ENCODE results near the gene ZP3. TPM values are rescaled to one million over a fixed set of nuclear protein-coding genes. Genes with fewer than 3 reads are reported as not detected.

Gene ZP3
- total and polyA plus RNA-seq, 2 of the 8 experiments (the other 6 are each of a cell fraction or from before 2014, with no cell fraction given): 1.5 to 2.4 TPM

GRCh38 chr7:76392531-76393115 lies 32.1 kb upstream of the ZP3 start:
- Histone ChIP-seq H2BK120ac (replicated peaks; ENCODE audit: low read depth, low read length) (no peak overlapping the region), H3K36me3 (ENCODE audit: control insufficient read depth in 2 of 4, insufficient read depth in 4 of 4, low read length in 3 of 4) (no peaks in the 10 kb centered on the region), H3K23ac (ENCODE audit: insufficient read length) (no peak overlapping the region), H3K14ac (ENCODE audit: insufficient read length) (no peak overlapping the region), H3K9me3 (ENCODE audit: insufficient read depth in 2 of 2, low read depth in 1 of 2, low read length in 1 of 2) (no peaks in the 10 kb centered on the region), H4K20me1 (replicated peaks in 1 of 2; ENCODE audit: control insufficient read depth in 1 of 2, insufficient read depth in 2 of 2, low read length in 2 of 2) (no peaks in the 10 kb centered on the region), H3K27ac (ENCODE audit: low read depth, low read length) (no peak overlapping the region), H4K91ac (replicated peaks; ENCODE audit: insufficient read length, low read length) (no peak overlapping the region), H2AFZ (ENCODE audit: low read length) (peak overlapping the region; percentile 23; the same call in 1 of the 2 replicates), H3K4me2 (ENCODE audit: insufficient read depth in 1 of 2, low read depth in 2 of 2, low read length in 2 of 2) (peak overlapping the region; percentile 59 to 95), H4K5ac (ENCODE audit: insufficient read length, low read depth, low read length) (peak overlapping the region; percentile 75), H2BK20ac (ENCODE audit: low read length) (0 out of 2 replicates have a peak overlapping the region, but pooled peaks have one; percentile 32), H2BK5ac (ENCODE audit: low read depth, low read length) (peak overlapping the region; percentile 76), H3K18ac (ENCODE audit: extremely low read depth, low read length) (peak overlapping the region; percentile 97), H3K4me1 (replicated peaks in 1 of 4; ENCODE audit: control insufficient read depth in 3 of 4, insufficient read depth in 4 of 4, low read length in 3 of 4) (peaks cover 8 to 13% (median 10%) of the 10 kb centered on the region in 4 experiments), H4K8ac (ENCODE audit: extremely low read depth, insufficient read depth, low read length) (no peak overlapping the region), H3K23me2 (ENCODE audit: low read depth, low read length) (peaks cover 6% of the 10 kb centered on the region), H3K4ac (replicated peaks; ENCODE audit: insufficient read length, low read depth, low read length) (no peak overlapping the region), H3K4me3 (ENCODE audit: extremely low read depth in 1 of 4, insufficient read depth in 2 of 4, low read depth in 3 of 4, low read length in 4 of 4) (peak overlapping the region; percentile 17 to 72 (median 37); a peak in 5 of 8 replicates), H3K9ac (replicated peaks in 1 of 4; ENCODE audit: extremely low read depth in 1 of 4, low read depth in 3 of 4, low read length in 3 of 4) (0 out of 7 replicates have a peak overlapping the region, but pooled peaks of 1 of the 4 experiments have one; percentile 46), H2BK12ac (ENCODE audit: low read depth, low read length) (peak overlapping the region; percentile 77; the same call in 1 of the 2 replicates), H2AK5ac (ENCODE audit: low read depth, low read length) (no peak overlapping the region), H2BK15ac (ENCODE audit: low read length) (peak overlapping the region; percentile 97; the same call in 1 of the 2 replicates), H3K79me2 (ENCODE audit: control insufficient read depth in 1 of 2, insufficient read depth in 2 of 2, low read length in 2 of 2) (no peaks in the 10 kb centered on the region), H3K56ac (replicated peaks; ENCODE audit: insufficient read length, low read depth, low read length) (no peak overlapping the region), H3K79me1 (ENCODE audit: low read depth, low read length) (no peaks in the 10 kb centered on the region), H3K27me3 (replicated peaks in 1 of 4; ENCODE audit: control insufficient read depth in 3 of 4, extremely low read depth in 1 of 4, insufficient read depth in 3 of 4, low read length in 3 of 4) (no peaks in the 10 kb centered on the region)
- 41% methylated on average over 12 of the region's 12 CpGs; no CpG with 5 or more reads in 1 of the 2 experiments for WGBS, 2 experiments (ENCODE audit: extremely low coverage in 1 of 2, insufficient coverage in 1 of 2, insufficient read length in 1 of 2, insufficient replicate concordance in 2 of 2, low coverage in 1 of 2, low lambda C conversion rate in 2 of 2, missing lambda C conversion rate in 1 of 2)
- DNase-seq (ENCODE audit: low read depth in 1 of 2, low spot score in 2 of 2) (no peak), FAIRE-seq (no peak)
- ChIA-PET POLR2A (ENCODE audit: partially characterized antibody) (interaction anchor here (1.1 to 2.8 kb wide), 2 partner anchors 9 to 11 kb away, joined by 4 to 6 read pairs; no protein-coding TSS in a partner anchor), CTCF (ENCODE audit: partially characterized antibody) (interaction anchor here (1.6 kb wide), 1 partner anchor 9 kb away, joined by 3 read pairs; no protein-coding TSS in a partner anchor)
- TF ChIP-seq ASH2L (IDR thresholded peaks at IDR 0.05; ENCODE audit: low read length) (no peak), TBP (IDR thresholded peaks at IDR 0.05; ENCODE audit: low read depth, low read length) (0 out of 2 replicates have a peak, but pooled peaks have one; percentile 5), CHD2 (IDR thresholded peaks at IDR 0.05; ENCODE audit: low read length) (no peak), HDAC2 (IDR thresholded peaks at IDR 0.05; ENCODE audit: borderline replicate concordance in 1 of 2, low read depth in 2 of 2, low read length in 2 of 2) (no peak), PHF8 (conservative IDR thresholded peaks at IDR 0.05; ENCODE audit: low read depth, low read length) (no peak)
